Measurements from ENCODE around the gene SLC8A2.

- no peak for TF ChIP-seq TAF1 (IDR thresholded peaks at IDR 0.05; ENCODE audit: borderline replicate concordance, insufficient read depth, low read length)
- no peak for TF ChIP-seq REST (IDR thresholded peaks at IDR 0.05; ENCODE audit: insufficient read depth in 1 of 2, low read depth in 2 of 2, low read length in 2 of 2)
- no peak for TF ChIP-seq POLR2AphosphoS5 (IDR thresholded peaks at IDR 0.05; ENCODE audit: low read depth, low read length)
Observed at GRCh38 chr19:47471381-47471732, 336 bp downstream of the SLC8A2 start.
